DND-41 (cell line): Measurements from ENCODE around the gene BRAT1.
"Not testable (repeated sequence)": the region's sequence is repeated elsewhere in the genome, so short reads cannot be mapped to it uniquely, and the experiment has no call there.

Source experiments
- ATAC-seq: fragments of 200-7000 bp; cut with Tn5 transposase; 3 replicates; pipeline ENCODE4 v1.9.1; 2021; ENCODE audit warnings: low read depth; ENCODE audit not compliant: insufficient read depth
- DNase-seq: peaks from one replicate; pipeline ENCODE4 v3.0.0-alpha.2; 2020
- H2AFZ ChIP-seq: 2 replicates; pipeline ENCODE4 v1.6.0; 2012; ENCODE audit warnings: low read depth, low read length
- H3K27ac ChIP-seq: 2 replicates; pipeline ENCODE4 v1.5.1; 2012; ENCODE audit warnings: low read length, inconsistent platforms
- H3K27me3 ChIP-seq: fragments of 200-600 bp; sonication (generic); 2 replicates; pipeline ENCODE4 v1.6.0; 2012; ENCODE audit warnings: low read length, mild to moderate bottlenecking, inconsistent platforms; ENCODE audit not compliant: insufficient read depth, poor library complexity
- H3K36me3 ChIP-seq: 2 replicates; pipeline ENCODE4 v1.5.1; 2012; ENCODE audit warnings: low read length, inconsistent platforms; ENCODE audit not compliant: insufficient read depth
- H3K4me1 ChIP-seq: 2 replicates; pipeline ENCODE4 v1.5.1; 2012; ENCODE audit warnings: mild to moderate bottlenecking, low read length; ENCODE audit not compliant: insufficient read depth
- H3K4me2 ChIP-seq: 2 replicates; pipeline ENCODE4 v1.6.0; 2012; ENCODE audit warnings: mild to moderate bottlenecking, moderate library complexity, low read length, inconsistent platforms; ENCODE audit not compliant: insufficient read depth
- H3K4me3 ChIP-seq, 2 experiments: fragments of 200-600 bp in 1 of 2; shearing (Covaris generic) in 1 of 2; 2 replicates each; pipeline ENCODE4 v1.5.1; 2012 to 2016; ENCODE audit warnings: inconsistent platforms in 2 of 2, low read length in 2 of 2, mild to moderate bottlenecking in 2 of 2, low read depth in 1 of 2, moderate library complexity in 1 of 2
- H3K79me2 ChIP-seq: 2 replicates; pipeline ENCODE4 v1.6.0; 2012; ENCODE audit warnings: low read length, inconsistent platforms; ENCODE audit not compliant: insufficient read depth
- H3K9ac ChIP-seq: 2 replicates; pipeline ENCODE4 v1.6.0; 2012; ENCODE audit warnings: low read depth, mild to moderate bottlenecking, inconsistent platforms, low read length, moderate library complexity
- H3K9me3 ChIP-seq: 2 replicates; pipeline ENCODE4 v1.5.1; 2012; ENCODE audit warnings: low read length, moderate library complexity, mild to moderate bottlenecking, inconsistent platforms; ENCODE audit not compliant: insufficient read depth, severe bottlenecking
- H4K20me1 ChIP-seq: 2 replicates; pipeline ENCODE4 v1.6.0; 2012; ENCODE audit warnings: low read length; ENCODE audit not compliant: insufficient read depth
- CTCF ChIP-seq: IDR thresholded peaks from 2 replicates; pipeline ENCODE4 v1.5.1; 2012; ENCODE audit warnings: borderline replicate concordance, low read length, moderate library complexity, mild to moderate bottlenecking; ENCODE audit not compliant: poor library complexity, severe bottlenecking; ENCODE audit errors: extremely low read depth
- EZH2 ChIP-seq: IDR thresholded peaks from 3 replicates; pipeline ENCODE4 v1.6.1; 2012; ENCODE audit warnings: borderline replicate concordance, low read depth, mild to moderate bottlenecking, moderate library complexity, low read length, inconsistent platforms; ENCODE audit not compliant: severe bottlenecking

BRAT1 gene

DNA sequence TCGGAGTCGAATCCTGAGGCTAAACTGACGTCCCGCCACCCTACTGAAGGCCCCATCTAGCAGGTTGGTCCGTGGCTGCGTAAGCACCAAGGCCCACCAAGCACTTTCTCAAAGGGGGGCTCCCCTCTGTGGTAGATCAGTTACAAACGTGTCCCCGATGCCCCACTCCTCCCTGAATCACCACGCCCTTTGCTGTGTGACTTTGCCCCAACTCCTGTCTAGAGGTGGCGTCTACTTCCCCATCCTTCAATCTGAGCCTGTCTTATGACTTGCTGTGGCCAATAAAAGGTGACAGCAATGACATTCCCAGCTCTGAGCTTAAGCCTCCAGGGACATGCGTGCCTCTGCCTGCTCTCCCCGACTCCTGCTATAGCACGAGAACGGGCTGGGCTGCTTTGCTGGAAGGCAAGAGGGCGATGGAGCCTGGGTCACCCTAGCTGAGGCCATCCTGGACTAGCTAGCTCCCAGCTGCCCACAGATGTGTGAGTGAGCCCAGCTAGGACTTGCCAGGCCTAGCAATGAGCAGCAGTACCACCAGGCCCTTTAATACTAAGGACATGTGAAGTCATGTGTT is 23.0 kb downstream of the BRAT1 start:
- not testable (repeated sequence) for ATAC-seq, DNase-seq, H4K20me1 ChIP-seq, H3K27ac ChIP-seq, H3K36me3 ChIP-seq, H2AFZ ChIP-seq, H3K27me3 ChIP-seq, H3K4me2 ChIP-seq, H3K4me3 ChIP-seq, H3K9me3 ChIP-seq, H3K9ac ChIP-seq, H3K79me2 ChIP-seq
- H3K4me1 ChIP-seq: peaks cover 12% of the 10 kb centered on the region

GRCh38 chr7:2531796-2532110 is 23.6 kb downstream of the BRAT1 start:
- ATAC-seq, H2AFZ ChIP-seq, H3K9ac ChIP-seq, DNase-seq, H3K4me2 ChIP-seq, H3K27ac ChIP-seq, H3K27me3 ChIP-seq, H3K36me3 ChIP-seq, H3K4me3 ChIP-seq, H3K9me3 ChIP-seq, H4K20me1 ChIP-seq, H3K79me2 ChIP-seq: not testable (repeated sequence)
- H3K4me1 ChIP-seq: peaks cover 12% of the 10 kb centered on the region

DNA sequence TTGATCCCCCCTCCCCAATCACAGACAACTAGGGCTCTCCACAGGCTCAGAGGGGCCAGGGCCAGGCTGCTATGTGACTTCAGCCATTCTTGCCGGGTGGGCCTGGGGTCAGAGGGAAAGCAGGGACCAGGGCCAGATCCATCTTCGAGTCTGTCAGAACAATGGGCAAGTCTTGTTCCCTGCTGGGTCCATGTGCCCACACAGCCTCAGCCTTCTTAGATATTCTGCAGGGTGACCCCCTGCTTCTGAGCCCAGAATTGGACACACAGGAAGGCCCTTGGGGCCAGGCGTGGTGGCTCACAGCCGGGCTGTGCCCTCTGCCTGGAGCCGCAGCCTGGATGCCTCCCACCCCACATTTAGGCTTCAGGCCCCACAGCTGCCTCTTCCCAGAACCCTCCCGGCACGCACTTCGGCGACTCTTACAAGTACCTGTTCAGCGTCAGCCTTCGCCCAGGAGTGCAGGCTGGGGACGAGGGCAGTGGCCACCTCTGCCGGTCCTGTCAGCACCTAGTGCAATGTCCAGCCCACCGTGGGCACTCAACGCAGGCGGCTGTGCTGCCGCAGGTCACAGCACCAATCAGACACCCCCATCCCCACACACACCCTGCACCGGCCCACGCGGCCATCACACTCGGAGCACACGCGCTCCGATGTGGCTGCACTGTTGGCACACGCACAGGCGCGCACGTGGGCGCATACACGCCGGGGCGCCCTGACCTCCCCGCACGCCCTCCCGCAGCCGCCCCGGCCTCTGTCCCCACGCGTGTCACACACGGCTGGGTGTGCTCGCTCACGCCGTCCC is 24.1 kb downstream of the BRAT1 start:
- H3K4me1 ChIP-seq: peaks cover 12% of the 10 kb centered on the region
- H3K79me2 ChIP-seq, H4K20me1 ChIP-seq, DNase-seq, H3K9me3 ChIP-seq, ATAC-seq, H3K27me3 ChIP-seq, H3K4me2 ChIP-seq, H2AFZ ChIP-seq, H3K4me3 ChIP-seq, H3K36me3 ChIP-seq, H3K27ac ChIP-seq: not testable (repeated sequence)
- peak overlapping the region; percentile 18; the same call in 1 of the 2 replicates for H3K9ac ChIP-seq

DNA sequence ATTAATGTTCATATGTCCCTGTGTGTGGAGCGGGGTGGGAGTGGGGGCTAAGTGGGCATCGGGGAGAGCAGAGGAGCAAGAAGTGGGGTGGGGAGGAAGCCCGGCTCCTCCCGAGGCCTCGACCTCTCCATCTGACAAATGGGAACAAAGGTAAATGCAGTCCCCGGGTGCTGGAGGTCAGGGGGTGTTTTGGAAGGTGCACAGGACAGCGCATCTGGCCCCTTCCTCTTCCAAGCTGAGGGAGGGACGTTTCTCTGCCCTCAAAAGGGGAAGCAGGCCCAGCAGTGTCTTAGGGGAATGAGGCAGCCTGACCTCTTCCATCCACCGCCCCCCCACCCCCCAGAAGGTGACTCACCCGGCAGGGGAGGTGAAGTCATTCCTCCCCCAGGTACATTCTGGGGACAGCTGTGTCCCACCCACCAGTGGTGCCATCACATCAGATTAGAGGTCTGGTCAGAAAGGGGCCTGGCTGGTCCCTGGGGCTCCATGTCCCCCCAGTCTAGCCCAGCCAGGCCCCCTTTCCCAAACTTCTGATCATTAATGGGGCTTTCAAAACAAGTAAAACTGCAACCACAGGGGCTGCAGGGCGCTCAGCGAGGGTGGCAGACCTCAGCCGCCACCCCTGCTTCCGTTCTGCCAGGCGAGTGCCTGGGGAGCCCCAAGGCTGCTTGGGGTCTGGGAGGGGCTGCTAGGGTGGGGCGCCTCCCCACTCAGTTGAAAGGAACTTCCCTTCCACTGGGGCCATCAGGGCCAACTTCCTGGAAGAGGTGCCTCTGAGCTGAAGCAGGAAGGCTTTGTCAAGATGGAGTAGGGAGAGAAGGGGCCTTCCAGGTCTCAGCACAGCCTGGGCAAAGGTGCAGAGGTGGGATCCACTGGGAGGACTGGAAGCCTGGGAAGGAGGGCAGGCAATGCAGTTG is 25.0 kb downstream of the BRAT1 start:
- peak overlapping the region; percentile 18; the same call in 1 of the 2 replicates for H3K9ac ChIP-seq
- H3K36me3 ChIP-seq: no peaks in the 10 kb centered on the region
- H2AFZ ChIP-seq: no peak overlapping the region
- H3K9me3 ChIP-seq: no peaks in the 10 kb centered on the region
- H3K4me3 ChIP-seq: no peak overlapping the region
- H3K4me1 ChIP-seq: peaks cover 12% of the 10 kb centered on the region
- H3K27ac ChIP-seq: no peak overlapping the region
- TF ChIP-seq CTCF: no peak
- TF ChIP-seq EZH2: no peak
- ATAC-seq (peak; percentile 89), DNase-seq (peak; percentile 80)
- H3K4me2 ChIP-seq: no peak overlapping the region
- no peaks in the 10 kb centered on the region for H3K79me2 ChIP-seq
- no peaks in the 10 kb centered on the region for H3K27me3 ChIP-seq
- no peaks in the 10 kb centered on the region; the same call in 1 of the 2 replicates for H4K20me1 ChIP-seq
